Activated CD8-positive, alpha-beta memory T cell treated with anti-CD3 and anti-CD28 coated beads, Interleukin-2, amount 50 U/mL, for 1 hour (primary cell): ENCODE results near the gene NIPSNAP3A.
"Not testable (repeated sequence)": the region's sequence is repeated elsewhere in the genome, so short reads cannot be mapped to it uniquely, and the experiment has no call there.

ENCODE experiments used
- DNase-seq: peaks from one replicate; pipeline ENCODE4 v3.0.0-alpha.2; 2020; ENCODE audit errors: extremely low read depth

Gene NIPSNAP3A

GRCh38 chr9:104747565-104748358 is at the start of gene NIPSNAP3A:
TSS of gene NIPSNAP3A (plus strand) at chr9:104747683. CDS start at chr9:104747793, 110 bp downstream.
- peak; percentile 63 for DNase-seq

DNA sequence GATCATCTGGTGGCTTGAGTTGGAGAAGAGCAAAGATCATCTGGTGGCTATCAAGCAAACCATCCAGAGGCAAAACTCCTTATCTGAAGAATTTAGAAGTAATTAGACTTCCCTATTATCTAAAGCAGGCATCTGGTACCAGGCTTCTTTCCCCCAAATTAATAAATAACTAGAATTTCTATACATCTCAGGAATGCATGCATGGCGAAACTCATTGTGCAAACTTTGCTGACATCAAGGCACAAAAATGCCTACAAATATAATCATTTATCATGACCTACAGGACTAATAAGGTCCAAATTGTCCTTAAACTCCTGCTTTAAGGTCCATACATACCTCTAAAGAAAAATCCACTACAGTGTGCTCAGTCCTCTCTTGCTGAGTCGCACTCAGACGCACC is 47.2 kb upstream of the NIPSNAP3A start:
- no peak for DNase-seq

DNA sequence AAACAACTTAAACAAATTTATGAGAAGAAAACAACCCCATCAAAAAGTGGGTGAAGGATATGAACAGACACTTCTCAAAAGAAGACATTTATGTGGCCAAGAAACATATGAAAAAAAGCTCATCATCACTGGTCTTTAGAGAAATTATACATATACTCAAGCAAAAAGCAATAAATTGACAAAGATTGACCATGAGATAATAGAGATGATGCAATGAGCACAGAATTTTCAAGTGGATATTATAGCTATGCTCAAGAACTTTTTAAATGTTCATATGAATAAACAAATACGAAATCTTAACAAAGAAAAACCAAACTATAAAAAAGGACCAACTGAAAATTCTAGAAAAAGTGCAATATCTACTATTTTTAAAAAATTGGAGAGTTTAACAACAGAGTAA is 38.7 kb upstream of the NIPSNAP3A start:
- DNase-seq, result not testable (repeated sequence)

- no peak for DNase-seq
Observed at GRCh38 chr9:104711604-104712003, 35.9 kb upstream of the NIPSNAP3A start.

DNA sequence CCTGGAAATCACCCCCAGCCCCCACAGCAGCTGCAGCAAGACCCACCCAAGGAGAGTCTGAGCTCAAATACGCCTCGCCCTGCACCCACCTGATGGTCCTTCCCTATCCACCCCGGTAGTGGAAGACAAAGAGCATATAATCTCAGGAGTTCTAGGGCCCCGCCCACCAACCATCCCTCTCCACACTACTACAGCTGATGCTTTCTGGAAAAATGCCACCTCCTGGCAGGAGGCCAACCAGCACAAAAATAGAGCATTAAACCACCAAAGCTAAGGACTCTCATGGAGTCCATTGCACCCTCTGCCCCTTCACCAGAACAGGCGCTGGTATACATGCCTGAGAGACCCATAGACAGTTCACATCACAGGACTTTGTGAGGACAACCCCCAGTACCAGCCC is 22.5 kb upstream of the NIPSNAP3A start:
- DNase-seq, result no peak

DNA sequence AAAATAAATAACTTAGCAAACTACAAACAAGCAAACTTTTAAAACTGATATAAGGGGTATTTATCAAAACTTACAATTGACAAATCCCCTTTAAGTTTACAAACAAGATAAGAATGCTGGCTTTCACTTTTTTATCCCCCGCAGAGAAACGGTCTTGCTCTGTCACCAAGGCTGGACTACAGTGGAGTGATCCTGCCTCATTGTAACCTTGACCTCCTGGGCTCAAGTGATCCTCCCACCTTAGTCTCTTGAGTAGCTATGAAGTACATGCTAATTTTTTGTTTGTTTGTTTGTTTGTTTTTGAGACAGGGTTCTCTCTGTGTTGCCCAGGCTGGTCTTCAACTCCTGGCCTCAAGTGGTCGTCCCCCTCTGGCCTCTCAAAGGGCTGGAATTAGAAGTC is 9.0 kb upstream of the NIPSNAP3A start:
- DNase-seq, result no peak

DNA sequence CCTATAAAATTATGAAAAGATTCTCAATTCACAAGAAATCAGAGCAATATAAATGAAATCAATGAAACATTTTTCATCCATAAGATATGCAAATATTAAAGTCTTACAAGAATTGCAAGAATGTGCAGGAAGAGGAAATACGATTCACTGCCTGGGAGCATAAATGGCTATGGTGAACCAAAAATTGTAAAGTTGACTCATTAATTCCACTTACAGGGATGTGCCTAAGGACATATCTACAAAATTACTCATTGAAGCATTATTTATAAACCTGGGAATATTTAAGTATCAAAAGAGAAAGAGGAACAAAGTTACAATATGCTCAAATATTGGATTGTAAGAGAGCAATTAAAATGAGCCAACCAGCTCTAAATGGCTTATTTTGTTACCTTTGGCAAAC is 6.9 kb upstream of the NIPSNAP3A start:
- no peak for DNase-seq

GRCh38 chr9:104743376-104743985 is 4.0 kb upstream of the NIPSNAP3A start:
- no peak for DNase-seq

DNA sequence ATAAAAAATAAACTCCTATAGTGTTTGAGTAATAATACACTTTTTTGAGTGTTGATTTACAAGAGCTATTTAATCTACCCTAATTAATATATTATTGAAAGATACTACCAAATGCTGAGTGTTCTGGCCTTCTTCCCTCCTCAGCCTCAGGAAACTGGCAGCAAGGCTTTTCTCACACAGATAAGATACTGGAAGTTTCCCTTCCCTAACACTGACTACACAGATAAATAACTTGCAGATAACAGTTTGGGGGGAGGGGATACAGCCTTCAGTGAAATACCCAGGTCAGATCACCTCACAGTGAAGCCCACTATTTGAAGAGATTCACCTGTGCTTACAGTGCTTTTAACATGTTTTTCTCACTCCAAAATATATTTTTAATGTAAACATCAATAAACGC is 1.6 kb upstream of the NIPSNAP3A start:
- no peak for DNase-seq

- DNase-seq, result no peak
Observed at GRCh38 chr9:104746285-104746684, 1.2 kb upstream of the NIPSNAP3A start.

- DNase-seq, result no peak
Observed at GRCh38 chr9:104746798-104747197, 685 bp upstream of the NIPSNAP3A start.

GRCh38 chr9:104747245-104747564 is 278 bp upstream of the NIPSNAP3A start:
- no peak for DNase-seq

- DNase-seq, result no peak
Observed at GRCh38 chr9:104748359-104749031, 1.0 kb downstream of the NIPSNAP3A start.

DNA sequence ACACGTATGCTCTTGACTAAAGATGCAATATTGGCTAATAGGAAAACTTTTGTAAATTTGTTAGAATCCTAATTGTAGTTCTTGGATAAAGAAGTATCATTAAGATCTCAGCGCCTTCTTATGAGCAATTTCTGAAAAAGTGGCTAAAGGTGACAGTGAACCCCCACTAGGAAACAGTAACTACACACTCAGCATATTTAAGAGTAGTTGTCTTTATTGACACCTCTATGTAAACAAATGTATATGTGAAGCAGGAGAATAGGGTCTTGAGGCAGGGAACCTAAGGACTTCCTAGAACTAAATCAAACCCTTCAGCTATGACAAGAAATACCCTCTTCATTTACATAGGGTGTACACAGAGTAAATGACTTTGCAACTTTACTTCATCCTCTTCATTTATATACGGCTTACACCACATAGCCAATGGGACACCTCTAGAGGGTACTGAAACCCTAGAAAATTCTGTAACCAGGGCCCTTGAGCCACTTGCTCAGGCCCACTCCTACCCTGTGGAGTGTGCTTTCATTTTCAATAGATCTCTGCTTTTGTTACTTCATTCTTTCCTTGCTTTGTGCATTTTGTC is 2.8 kb downstream of the NIPSNAP3A start:
- DNase-seq, result no peak

- no peak for DNase-seq
Observed at GRCh38 chr9:104758974-104759373, 11.5 kb downstream of the NIPSNAP3A start.

DNA sequence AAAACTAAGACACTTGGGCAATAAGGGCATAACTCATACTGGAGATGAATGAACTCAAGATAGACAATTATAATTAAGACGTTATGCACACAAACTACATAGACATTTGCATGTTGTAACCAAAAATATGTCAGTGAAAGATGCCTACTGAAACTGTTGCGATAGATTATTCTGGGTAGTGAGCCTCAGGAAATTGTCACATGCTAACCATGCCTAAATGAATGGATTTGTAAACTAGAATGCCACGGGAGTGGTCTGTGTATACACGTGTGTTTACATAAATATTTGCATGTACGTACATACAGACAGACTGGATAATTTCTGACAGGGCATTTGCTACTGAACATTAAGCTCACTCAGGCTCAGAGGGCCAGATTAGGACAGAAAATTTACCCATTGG is 17.7 kb downstream of the NIPSNAP3A start:
- no peak for DNase-seq

- DNase-seq, result no peak
Observed at GRCh38 chr9:104766025-104766424, 18.5 kb downstream of the NIPSNAP3A start.

GRCh38 chr9:104767507-104767906 is 20.0 kb downstream of the NIPSNAP3A start:
- no peak for DNase-seq

DNA sequence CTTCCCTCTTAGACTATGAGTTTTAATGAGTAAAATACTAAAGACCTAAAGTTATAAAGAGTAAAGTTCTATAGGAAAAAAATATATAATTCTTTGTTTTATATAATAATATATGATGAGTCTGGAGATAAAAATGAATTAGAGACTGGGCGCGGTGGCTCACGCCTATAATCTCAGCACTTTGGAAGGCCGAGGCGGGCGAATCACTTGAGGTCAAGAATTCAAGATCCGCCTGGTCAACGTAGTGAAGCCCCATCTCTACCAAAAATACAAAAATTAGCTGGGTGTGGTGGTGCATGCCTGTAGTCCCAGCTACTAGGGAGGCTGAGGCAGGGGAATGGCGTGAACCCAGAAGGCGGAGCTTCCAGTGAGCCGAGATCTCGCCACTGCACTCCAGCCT is 21.5 kb downstream of the NIPSNAP3A start:
- DNase-seq, result not testable (repeated sequence)

- no peak for DNase-seq
Observed at GRCh38 chr9:104769655-104770054, 22.2 kb downstream of the NIPSNAP3A start.

DNA sequence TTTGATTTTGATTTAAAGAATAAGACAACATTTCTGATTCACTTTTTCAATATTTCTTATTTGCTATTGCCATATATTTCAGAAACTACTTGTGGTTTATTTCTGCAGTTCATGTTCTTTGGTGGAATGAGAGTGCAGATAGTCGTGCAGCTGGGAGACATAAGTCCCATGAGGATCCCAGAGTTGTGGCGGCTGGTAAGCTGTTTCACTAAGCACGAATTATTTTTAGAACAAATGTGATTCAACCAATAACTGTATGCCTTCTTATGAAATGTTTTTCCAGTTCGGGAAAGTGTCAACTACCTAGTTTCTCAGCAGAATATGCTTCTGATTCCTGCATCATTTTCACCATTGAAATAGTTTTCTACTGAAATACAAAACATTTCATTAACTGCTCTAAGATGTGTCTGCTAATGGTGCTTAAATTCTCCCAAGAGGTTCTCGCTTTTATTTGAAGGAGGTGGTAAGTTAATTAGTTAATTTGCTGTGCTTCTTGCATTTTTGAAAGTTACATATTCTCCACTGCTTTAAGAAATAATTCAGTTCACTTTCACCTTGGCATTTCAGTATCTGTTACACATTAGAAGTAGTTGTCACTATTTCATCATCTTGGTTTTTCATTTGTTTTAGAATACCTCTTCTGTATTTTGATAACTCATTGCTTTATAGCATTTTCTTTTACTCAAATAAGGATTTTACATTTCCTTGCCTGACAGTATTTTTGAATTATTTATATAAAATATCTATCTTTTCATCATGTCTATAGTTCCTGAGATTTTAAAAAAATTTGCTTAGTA is 25.4 kb downstream of the NIPSNAP3A start:
- no peak for DNase-seq

GRCh38 chr9:104774132-104774531 is 26.6 kb downstream of the NIPSNAP3A start:
- no peak for DNase-seq
